Ishikawa (cell line): ENCODE data around the gene KCNG1.

Experiments used
- EGR1 ChIP-seq: IDR thresholded peaks from 2 replicates; pipeline ENCODE4 v1.6.1; 2012
- TAF1 ChIP-seq: IDR thresholded peaks from 2 replicates; pipeline ENCODE4 v1.6.1; 2012; ENCODE audit warnings: low read depth, mild to moderate bottlenecking

- TF ChIP-seq TAF1 (no peak), EGR1 (no peak)
Measured at GRCh38 chr20:50957276-50957675, 65.6 kb downstream of the KCNG1 start.
